Ovary (tissue), 3 donors: ENCODE measurements around the gene ADAMTS2.

Experiments
- CTCF ChIP-seq, 3 donors: fragments of 450-650 bp in 2 of 3; fragments of 200-600 bp in 1 of 3; IDR thresholded peaks; one replicate each; pipeline versions ENCODE4 v1.5.1 to v1.8.0; 2016 to 2022; ENCODE audit warnings: antibody characterized with exemption in 3 of 3, mild to moderate bottlenecking in 1 of 3
- EP300 ChIP-seq: sonication (generic); formaldehyde crosslinking; IDR thresholded peaks from one replicate; pipeline ENCODE4 v1.6.1; 2017; ENCODE audit warnings: antibody characterized with exemption
- POLR2A ChIP-seq: fragments of 450-650 bp; IDR thresholded peaks from one replicate; pipeline ENCODE4 v1.6.1; 2017; ENCODE audit warnings: antibody characterized with exemption, mild to moderate bottlenecking, moderate library complexity
- donor health status: DM: no; HTN: no; CAD: no.

- TF ChIP-seq POLR2A, result no peak
- no peak for TF ChIP-seq CTCF (IDR thresholded peaks at IDR 0.05)
- no peak for TF ChIP-seq EP300
Observed at GRCh38 chr5:179203248-179203647, 142.0 kb downstream of the ADAMTS2 start.
